ENCODE measurements around the gene CAD.

CAD gene

GRCh38 chr2:27199241-27199640 lies 17.9 kb upstream of the CAD start:
- DNase-seq: no peak

GRCh38 chr2:27201675-27202074 lies 15.5 kb upstream of the CAD start:
- no peak for DNase-seq

GRCh38 chr2:27202854-27203253 lies 14.3 kb upstream of the CAD start:
- DNase-seq: no peak

- no peak for DNase-seq
Observed at GRCh38 chr2:27203741-27204140, 13.4 kb upstream of the CAD start.

GRCh38 chr2:27204566-27204965 lies 12.6 kb upstream of the CAD start:
- no peak for DNase-seq

DNA sequence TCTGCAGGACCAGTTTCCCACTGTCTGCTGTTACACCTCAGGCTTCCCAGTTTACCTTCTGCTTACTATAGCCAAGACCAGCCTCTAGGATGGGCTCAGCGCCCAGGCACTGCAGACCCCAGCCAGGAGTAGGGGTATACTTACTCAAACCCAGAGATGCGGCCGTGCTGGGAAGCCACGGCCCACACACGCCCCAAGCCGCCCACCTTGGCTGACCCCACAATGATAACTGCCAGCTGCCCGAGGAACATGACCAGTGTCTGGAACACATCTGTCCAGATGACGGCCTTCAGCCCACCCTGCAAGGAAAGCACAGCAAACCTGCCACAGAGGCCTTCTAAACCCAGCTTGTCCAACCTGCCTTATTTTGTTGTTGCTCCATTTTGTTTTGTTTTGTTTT lies 12.0 kb upstream of the CAD start:
- no peak for DNase-seq

GRCh38 chr2:27206346-27206745 lies 10.8 kb upstream of the CAD start:
- DNase-seq: no peak

DNA sequence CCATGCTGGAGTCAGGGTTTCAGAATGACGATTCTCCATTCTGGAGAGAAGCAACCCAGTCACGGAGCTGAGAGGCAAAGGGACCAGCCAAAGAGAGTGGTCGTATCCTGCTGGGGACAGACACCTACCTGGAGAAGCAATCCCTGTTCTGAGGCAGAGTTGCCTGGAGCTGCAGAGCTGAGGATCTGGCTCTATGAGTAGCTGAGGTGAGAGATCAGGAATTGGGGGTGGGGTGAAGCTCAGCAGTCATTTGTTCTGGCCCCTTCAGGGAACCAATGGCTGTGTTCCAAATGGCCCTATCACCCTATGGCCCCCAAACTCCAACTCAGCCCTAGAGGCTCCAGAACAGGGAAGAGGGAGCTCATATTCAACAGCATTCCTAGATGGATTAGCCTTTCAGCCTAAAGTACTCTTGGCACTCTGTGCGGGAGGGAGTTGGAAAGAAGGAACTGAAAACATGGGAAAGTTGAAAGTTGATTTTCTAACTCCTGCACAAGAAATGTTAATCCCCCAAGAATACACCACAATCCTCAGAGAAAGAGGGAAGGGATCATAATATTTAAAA lies 8.6 kb upstream of the CAD start:
- DNase-seq: no peak

- no peak for DNase-seq
Observed at GRCh38 chr2:27209621-27210401, 7.4 kb upstream of the CAD start.

DNA sequence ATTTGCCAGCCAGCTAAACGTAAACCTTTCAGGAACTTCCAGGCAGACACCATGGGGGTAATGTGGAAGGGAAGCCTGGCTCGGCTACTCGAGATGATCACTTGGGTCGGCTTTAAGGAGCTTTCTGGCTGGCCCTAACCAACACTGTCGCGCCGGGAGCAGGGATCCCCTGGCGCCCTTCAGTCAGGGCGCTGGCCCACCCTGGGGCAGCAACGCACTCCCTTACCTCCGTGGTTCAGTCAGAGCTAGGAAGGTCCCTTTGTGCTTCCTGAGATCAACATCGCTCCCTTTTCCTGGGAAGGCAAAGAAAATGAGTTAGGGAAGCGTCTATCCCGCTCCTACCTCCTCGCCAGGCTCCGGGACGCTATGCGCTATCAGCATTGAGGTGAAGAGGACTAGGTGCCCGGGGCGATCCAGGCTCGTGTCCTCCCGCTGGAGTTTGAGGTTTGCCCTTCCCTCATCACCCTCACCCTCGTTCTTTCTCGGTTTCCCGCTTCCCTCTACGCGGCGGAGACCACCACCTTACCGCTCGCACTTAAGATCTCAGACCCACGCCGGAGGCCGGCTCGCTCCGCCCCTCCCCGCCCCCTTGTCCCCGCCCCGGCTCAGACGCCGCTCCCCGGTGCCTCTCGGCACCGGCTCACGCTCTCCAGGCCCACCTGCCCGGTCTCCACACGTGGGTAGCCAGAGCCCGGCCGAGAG lies 5.8 kb upstream of the CAD start:
- no peak for DNase-seq

DNA sequence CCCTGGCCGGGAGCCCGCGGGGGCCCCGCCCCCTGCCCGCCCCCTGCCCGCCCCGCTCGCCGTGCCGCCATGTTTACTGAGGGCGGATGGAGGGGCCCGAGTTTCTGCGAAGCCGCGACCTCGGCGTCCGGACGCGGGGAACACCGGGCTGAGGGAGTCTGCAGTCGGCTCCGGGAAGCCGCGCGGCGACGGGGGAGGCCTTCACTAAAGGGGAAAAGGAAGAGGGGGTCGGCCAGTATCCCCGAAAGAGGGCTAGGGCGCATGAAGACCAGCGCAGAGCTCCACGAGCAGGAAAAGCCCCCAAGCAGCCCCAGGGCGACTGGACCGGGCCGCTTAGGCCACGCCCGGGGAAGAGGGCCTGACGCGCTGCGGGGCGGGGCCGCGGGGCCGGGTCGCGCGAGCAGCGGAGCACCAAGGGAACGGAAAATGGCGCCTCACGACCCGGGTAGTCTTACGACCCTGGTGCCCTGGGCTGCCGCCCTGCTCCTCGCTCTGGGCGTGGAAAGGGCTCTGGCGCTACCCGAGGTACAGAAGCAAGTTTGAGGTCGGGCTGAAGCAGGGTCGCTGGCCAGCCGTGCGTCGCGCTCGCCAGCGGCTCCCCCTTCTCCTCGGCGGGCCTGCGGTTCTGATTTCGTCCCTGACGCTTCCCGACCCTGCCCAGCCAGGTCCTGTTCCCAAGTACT lies 5.1 kb upstream of the CAD start, which contains the start of the genes ATRAID and SLC5A6:
Gene ATRAID (plus strand): TSS at position 99 of the 683 bp plus-strand sequence. CDS start 328 bp downstream, at position 427.
Gene SLC5A6 (minus strand): TSS at position 326 of the 683 bp plus-strand sequence. CDS start 4,618 bp downstream, outside the sequence.
- DNase-seq: peak; percentile 88

DNA sequence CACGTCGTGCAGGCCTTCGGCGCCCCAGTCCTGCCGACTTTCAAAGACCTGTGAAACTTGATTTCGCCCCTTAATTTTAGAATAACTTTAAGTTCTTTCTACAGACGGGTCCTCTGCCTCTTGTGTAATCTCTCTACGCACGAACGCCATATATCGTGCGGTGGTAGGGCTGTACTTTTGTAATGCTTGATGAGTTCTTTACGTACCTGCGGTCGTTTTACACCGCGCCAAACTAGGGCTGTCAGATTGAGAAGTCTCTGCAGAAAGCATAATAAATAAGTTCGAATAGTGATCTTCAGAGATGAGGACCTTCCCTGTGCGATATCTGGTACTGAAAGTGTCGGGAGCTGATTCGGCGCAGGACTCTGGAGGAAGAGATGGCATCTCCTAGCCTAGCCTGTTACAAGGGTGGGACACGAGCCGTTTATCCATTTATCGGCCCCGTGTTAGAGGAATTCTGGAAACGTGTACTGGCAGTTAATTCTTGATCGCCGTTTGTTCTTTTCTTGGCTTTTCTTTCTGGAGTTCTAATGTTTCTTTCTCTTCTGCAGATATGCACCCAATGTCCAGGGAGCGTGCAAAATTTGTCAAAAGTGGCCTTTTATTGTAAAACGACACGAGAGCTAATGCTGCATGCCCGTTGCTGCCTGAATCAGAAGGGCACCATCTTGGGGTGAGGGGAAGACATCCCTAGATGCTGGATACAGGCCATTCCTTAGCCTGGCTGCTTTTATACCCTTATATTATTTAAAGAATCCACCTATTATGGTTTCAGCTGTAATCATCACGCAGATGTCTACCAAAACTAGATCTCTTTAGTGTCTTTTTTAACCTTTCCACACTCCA lies 4.3 kb upstream of the CAD start:
- DNase-seq: no peak

- DNase-seq: no peak
Observed at GRCh38 chr2:27214941-27215340, 2.2 kb upstream of the CAD start.

DNA sequence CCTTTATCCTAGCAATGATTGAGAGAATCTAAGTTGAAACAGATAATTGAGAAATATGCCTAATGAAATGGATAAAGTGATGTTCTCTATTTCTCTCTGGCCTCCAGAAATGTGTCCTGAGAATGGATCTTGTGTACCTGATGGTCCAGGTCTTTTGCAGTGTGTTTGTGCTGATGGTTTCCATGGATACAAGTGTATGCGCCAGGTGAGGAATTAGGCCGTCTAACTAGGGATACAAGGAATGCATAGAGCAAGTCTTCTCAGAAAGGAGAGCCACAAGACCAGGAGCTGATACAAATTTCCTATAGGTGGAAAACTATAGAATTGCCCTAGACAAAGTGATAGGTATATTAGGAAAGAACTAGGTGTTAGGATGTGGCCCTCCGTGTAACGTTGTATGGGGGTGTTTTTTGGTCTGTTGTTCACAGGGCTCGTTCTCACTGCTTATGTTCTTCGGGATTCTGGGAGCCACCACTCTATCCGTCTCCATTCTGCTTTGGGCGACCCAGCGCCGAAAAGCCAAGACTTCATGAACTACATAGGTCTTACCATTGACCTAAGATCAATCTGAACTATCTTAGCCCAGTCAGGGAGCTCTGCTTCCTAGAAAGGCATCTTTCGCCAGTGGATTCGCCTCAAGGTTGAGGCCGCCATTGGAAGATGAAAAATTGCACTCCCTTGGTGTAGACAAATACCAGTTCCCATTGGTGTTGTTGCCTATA lies 592 bp upstream of the CAD start:
- no peak for DNase-seq

DNA sequence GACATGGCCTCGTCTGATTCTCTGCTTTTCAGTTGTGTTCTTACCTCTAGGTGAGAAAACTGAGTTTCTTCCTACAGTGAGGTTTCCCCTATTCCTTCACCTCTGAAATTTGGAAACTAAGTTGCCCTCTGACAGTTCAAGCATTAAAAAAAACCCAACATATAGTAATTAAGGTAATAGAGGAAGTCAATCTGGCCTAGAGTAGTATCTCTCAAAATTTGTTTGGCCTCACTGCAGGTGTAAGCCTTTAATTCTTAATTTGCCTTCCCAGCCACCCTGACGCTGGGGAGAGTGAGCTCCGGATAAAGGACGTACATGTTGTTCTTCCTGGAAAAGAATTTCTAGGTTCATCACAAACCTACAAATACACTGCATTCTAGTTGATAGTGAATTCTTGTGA lies 1.4 kb downstream of the CAD start:
- no peak for DNase-seq

- DNase-seq: no peak
Observed at GRCh38 chr2:27219091-27219490, 1.9 kb downstream of the CAD start.

GRCh38 chr2:27220091-27220490 lies 2.9 kb downstream of the CAD start:
- DNase-seq: no peak

DNA sequence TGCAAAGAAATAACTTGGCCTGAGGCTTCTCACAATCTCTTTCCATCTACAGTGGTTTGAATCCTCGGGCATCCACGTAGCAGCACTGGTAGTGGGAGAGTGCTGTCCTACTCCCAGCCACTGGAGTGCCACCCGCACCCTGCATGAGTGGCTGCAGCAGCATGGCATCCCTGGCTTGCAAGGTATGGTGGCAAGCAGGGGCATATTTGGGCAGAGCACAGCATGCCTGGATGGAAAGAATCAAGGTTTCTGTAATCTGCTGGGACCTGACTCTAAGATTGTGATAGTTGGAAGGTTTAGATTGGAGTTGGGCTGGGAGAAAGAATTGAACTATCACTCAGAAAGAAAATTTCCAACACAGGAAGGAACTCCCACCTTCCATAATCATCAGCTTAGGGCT lies 4.0 kb downstream of the CAD start:
- no peak for DNase-seq

DNA sequence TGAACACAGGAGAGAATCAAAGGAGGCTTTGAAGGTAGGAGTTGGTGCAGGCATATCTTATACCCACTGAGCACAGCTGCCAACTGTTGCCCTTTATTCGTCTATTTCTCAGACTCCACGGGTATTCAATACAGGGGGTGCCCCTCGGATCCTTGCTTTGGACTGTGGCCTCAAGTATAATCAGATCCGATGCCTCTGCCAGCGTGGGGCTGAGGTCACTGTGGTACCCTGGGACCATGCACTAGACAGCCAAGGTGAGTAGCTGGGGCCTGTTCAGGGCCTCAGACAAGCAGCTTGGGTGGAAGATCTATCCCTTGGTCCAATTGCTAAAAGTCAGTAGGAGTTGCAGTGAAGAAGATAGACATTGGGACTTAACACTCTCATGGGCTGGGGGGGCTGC lies 5.2 kb downstream of the CAD start:
- DNase-seq: no peak

GRCh38 chr2:27223416-27223815 lies 6.2 kb downstream of the CAD start:
- DNase-seq: no peak

GRCh38 chr2:27225526-27225925 lies 8.4 kb downstream of the CAD start:
- DNase-seq: no peak

DNA sequence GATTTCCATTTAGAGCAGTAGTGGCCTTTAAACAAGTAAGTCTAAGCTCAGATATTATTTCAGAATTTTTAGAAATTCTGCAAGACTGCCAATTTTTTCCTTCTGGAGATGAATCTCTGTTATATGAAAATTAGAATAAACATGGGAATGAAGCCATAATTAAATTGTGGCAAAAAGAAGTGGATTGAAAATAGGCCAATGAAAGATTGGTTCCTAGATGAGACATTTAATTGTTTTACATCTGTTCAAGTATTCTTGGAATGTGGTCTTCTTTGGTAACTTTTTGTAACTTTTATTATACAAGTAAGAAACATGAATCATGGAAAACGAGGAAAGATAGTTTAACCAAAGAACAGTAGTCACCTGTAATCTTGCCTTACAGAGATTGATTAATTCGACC lies 10.3 kb downstream of the CAD start:
- no peak for DNase-seq
